GM21737 (cell line): Measurements from ENCODE around the gene METTL6.
"Not testable (repeated sequence)": the region's sequence is repeated elsewhere in the genome, so short reads cannot be mapped to it uniquely, and the experiment has no call there.

Source experiments
- ATAC-seq: cut with Tn5 transposase; IDR thresholded peaks from one replicate; pipeline ENCODE4 v1.9.1; 2021; ENCODE audit warnings: mild to moderate bottlenecking, moderate library complexity; ENCODE audit not compliant: unreplicated experiment

METTL6 gene

GRCh38 chr3:15375461-15376000, 51.8 kb downstream of the METTL6 start:
- no peak for ATAC-seq

- ATAC-seq: no peak
Observed at GRCh38 chr3:15372918-15373317, 54.4 kb downstream of the METTL6 start.

- no peak for ATAC-seq
Observed at GRCh38 chr3:15368561-15369135, 58.7 kb downstream of the METTL6 start.

- no peak for ATAC-seq
Observed at GRCh38 chr3:15367059-15367458, 60.3 kb downstream of the METTL6 start.

GRCh38 chr3:15364078-15364477, 63.3 kb downstream of the METTL6 start:
- ATAC-seq: not testable (repeated sequence)

GRCh38 chr3:15361494-15362214, 65.7 kb downstream of the METTL6 start:
- peak; percentile 75 for ATAC-seq

- no peak for ATAC-seq
Observed at GRCh38 chr3:15360788-15361493, 66.4 kb downstream of the METTL6 start.
